GM10847 (cell line): ENCODE data around the gene ETFB.

Experiments used
- POLR2A ChIP-seq: IDR thresholded peaks from 2 replicates; pipeline ENCODE4 v1.6.1; 2011; ENCODE audit not compliant: insufficient read length; ENCODE audit errors: extremely low read depth

Gene ETFB

DNA sequence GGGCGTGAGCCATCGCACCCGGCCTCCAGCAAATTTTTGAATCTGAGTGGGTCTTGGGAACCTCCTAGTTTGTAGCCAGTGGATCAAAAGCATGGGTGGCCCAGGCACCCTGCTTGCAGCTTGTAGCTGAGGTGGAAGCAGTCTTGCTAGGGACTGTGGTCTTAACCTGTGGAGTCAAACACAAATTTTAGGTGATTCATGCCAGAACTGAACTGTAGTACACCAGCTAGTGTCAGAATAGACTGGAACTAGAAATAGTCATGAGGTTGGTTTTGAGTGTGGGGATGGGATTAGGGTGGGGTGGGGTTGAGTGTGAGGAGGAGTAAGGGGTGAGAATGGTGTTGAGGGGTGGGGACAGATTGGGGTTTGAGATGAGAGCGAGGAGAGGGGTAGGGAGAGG, 15.8 kb upstream of the ETFB start:
- TF ChIP-seq POLR2A: no peak

DNA sequence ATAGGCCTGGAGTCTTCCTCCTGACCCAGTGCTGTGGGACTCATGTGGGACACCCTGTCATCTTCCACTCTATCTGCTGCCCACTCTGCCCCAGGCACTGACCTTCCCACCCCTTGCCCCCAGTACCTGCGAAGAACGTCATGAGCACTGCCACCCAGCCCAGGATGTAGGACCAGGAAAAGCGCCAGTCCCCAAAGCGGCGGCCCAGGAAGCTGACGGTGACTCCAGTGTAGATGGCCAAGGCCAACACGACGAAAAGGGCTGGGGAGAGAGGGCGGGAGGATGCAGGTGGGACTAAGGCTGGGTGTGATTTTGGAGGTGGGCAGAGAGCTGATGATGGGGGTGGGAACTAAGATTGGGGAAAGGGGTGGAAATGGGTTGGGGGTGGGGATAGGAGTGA, 14.2 kb upstream of the ETFB start:
- TF ChIP-seq POLR2A: no peak

DNA sequence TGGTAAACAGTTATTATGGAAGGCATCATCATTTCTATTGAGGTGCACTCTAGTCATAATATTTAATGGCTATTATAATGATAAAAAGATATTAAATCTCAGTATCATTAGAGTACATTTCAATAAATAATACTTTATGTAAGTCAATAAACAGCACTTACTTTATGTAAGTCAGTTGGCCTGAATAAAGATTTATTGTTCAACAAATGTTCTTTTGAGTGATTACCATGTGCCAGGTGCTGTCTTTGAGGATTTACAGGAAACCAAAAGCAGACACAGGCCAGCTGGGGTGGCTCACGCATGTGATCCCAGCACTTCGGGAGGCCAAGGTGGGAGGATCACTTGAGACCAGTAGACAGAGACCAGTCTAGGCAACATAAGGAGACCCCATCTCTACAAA, 11.2 kb upstream of the ETFB start:
- no peak for TF ChIP-seq POLR2A

DNA sequence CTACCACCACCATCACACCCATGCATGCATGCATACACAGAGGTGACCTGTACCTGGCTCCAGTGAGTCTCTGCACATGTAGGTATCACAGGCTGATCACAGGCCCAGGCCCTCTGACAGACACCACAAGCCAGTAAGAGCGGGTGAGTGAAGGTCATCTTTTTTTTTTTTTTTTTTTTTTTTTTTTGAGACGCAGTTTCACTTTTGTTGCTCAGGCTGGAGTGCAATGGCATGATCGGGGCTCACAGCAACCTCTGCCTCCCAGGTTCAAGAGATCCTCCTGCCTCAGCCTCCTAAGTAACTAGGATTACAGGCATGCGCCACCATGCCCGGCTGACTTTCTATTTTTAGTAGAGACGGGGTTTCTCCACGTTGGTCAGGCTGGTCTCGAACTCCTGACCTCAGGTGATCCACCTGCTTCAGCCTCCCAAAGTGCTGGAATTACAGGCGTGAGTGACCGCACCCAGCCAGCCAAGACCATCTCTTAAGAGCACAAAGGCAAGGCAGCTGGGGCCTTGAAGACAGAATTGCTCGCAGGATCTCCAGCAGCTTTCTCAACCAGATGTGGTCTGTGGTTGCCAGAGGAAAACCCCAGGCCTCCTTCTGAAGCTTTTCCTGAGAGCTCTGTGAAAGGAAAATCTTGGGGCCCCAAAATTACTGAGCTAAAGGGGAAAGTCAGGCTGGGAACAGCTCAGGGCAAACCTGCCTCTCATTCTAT, 9.5 kb upstream of the ETFB start:
- TF ChIP-seq POLR2A: no peak

DNA sequence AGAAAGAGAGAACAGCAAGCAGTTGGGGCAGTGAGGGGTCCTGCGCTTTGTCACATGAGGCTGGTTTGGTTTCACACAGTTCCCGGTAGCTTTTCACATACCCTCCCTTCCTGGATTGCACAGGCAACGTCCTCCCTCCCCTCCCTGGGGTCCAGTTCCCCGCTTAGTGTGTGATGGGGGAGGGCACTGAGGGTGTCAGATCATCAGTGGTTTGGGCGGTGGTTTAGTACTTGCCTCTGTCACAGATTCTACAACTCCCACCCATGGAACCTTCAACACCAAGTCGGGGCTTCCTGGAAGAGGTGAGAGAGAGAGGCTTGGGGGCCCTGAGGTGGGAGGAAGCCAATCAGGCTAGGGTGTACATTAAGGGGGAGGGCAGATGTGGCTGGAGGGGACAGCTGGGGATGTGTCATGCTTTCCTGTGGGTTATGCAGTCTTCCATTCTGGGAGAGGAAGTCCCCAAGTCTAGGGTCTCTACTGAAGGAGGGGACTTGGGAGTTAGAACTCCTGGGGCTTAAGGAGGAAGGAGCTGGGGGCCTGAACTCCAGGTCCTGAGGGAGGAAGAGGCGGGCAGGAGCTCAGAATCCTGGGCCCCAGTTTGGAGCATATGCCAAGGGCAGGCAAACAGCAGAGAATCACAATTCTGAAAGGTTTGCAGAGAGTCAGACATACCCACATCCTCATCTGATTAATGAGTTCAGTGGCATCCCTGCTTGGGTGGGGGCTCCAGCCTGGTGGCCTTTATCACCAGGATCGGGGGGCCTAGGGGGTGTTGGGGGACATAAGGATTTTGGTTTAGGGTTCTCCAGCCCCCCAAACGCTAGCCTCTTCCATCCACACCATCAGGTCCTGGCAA, 6.7 kb upstream of the ETFB start, which contains the start of gene NKG7:
TSS of gene NKG7 (minus strand) at position 6 of the 856 bp plus-strand sequence. CDS start 119 bp downstream, outside the sequence.
- no peak for TF ChIP-seq POLR2A

DNA sequence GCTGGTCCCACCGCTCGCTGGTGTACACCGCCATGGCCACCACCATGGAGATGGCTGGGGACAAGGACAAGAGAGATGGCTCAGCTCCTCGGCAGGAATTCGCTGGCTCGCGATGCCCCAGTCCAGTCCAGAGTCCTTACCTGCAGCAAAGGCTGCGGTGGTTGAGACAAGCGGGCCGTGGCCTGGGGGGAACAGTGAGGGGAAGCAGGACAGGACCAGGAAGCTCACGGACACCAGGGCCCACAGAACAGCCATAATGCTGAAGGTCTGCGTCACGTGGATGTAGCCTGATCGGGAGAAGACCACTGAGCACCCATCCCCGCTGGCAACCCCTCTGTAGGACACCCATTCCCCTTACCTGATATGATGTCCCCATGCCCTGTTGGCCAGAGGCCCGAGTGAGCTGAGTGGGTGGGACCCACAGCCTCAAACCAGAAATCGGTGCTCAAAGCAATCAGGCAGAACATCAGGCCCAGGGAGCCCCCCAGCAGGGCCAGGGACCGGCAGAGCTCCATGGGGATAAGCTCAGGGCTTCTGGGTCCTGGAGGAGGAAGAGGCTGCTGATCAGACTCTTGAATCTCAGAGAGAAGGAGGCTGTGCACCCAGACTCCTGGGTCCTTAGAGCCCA, 5.9 kb upstream of the ETFB start:
- no peak for TF ChIP-seq POLR2A

DNA sequence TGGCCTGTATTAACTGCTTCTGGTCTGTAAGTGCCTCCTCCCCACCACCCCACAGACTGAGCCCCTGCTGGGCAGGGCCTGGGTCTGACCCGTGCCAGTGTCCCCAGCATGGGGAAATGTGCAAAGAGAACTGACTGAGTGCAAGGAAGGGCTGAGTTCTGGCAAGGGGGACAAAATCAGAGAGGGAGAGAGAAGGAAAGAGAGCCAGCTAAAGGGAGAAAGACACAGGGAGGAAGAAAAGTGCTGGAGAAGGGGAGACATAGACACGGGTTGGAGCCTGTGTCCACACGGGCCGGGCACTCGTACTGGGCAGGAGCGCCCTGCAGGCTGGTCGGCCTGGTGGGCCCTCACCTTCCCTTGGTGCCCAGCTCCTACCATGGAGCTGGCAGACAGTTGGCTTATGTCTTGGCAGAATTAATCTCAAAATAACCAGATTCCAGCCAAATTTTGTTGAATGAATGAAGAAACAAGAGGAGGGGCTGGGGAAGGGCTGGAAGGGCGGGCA, 5.0 kb upstream of the ETFB start:
- TF ChIP-seq POLR2A: no peak

DNA sequence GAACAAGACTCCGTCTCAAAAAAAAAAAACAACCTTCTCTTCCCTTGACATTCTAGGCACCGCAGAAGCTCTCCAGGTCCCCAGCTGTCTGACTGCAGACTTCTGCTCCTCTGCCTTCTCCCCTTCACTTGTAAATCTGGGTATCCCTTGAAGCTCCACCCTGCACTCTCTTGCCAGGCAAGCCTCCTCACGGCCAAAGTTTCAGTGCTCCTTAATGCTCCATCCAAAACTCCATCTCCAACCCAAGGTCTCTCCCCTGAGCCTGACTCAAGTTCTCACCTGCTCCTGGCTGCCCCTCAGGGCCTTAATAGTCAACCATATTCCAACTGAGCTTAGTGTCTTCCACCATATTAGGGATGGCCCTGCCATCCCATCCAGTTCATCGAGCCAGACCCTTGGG, 4.0 kb upstream of the ETFB start:
- TF ChIP-seq POLR2A: no peak

DNA sequence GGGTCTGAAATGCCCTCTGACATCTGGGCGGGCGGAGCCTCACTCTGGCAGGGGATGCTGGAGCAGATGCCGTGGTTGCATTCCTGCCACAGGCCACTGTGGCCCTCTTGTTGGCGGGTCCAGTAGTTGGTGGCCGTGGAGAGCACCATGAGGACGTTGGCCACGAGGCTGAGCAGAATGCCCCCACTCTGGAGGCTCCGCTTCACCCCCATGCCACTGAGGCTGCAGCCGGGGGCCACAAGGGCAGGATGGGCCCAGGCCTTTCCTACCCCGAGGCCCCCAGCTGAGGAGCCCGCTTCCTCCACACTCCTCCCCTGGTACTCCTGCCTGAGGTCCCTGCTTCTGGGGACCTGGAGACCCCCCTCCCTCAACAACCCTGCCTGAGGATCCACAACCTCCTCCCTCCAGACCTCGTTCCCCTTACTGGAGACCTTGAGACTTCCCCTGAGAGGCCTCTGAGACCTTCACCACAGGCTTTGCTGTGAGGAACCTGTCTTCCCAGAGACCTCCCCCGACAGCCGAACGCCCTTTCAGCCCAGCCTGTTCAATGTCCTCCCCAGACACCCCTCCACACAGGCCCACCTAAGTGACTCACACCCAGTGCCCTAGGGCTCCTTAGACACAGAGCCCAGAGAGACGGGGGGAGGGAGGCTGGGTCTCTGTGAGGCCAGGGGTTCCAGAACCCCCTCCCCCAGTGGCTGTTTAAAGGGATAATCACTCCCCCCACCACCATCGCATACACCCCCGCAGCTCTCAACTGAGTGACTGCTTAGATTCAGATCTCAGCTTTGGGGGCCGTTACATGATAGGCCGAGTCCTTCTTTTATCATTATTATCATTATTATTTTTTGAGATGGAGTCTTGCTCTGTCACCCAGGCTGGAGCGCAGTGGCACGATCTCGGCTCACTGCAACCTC, 2.4 kb upstream of the ETFB start, which contains the start of gene CLDND2:
TSS of gene CLDND2 (minus strand) at position 638 of the 917 bp plus-strand sequence. CDS start at position 212, 426 bp downstream.
- no peak for TF ChIP-seq POLR2A

DNA sequence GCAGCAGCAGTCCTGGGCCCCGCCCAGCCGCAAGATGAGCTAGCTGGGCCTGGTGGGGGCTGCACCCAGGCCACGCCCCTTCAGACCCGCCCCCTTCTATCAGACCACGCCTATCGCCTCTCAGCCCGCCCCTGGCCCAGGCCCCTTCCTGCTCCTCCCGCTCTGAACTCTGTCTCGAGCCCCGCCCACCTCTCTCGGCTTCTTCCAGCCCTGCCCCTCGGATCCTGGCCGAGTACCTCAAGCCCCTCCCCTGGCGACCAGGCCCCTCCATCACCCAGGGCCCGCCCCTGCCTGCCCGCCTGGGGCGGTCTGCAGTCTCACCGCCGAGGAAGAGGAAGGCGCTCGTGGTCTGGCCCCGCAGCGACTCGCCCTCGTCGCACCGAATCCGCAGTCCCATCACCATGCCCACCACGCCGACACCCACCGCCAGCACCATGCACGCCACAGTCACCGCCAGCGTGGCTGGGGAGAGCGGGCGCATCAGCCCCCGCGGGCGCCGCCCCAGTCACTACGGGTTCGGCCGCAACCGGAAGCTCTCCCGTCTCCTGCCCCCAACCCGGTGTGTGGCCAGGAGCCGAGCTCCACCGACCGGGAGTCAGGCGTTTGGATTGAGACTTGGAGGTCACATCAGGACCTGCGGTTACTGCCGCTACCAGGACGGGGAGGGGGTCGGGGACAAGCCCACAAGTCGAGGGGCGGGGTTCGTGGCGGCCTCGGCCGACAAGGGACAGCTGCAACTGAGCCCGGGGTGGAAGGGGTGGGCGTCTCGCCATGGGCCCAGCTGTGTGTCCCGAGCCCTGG, 1.6 kb upstream of the ETFB start:
- peak; percentile 67 for TF ChIP-seq POLR2A

DNA sequence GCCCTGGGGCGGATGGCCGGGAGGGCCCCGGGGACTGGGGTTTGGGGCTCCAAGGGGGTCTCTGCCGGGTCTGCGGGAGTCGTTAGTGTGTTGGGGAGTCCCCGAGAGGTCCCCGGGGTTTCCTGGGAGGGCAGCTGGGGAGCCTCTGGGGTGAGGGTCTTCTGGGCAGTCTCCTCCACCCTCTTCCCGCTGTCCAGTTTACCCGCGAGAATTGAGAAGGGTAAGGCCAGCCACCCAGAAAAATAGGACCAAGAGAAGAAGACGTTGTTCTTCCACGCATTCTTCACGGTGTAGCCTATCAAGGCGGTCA, 1.0 kb upstream of the ETFB start:
- no peak for TF ChIP-seq POLR2A

DNA sequence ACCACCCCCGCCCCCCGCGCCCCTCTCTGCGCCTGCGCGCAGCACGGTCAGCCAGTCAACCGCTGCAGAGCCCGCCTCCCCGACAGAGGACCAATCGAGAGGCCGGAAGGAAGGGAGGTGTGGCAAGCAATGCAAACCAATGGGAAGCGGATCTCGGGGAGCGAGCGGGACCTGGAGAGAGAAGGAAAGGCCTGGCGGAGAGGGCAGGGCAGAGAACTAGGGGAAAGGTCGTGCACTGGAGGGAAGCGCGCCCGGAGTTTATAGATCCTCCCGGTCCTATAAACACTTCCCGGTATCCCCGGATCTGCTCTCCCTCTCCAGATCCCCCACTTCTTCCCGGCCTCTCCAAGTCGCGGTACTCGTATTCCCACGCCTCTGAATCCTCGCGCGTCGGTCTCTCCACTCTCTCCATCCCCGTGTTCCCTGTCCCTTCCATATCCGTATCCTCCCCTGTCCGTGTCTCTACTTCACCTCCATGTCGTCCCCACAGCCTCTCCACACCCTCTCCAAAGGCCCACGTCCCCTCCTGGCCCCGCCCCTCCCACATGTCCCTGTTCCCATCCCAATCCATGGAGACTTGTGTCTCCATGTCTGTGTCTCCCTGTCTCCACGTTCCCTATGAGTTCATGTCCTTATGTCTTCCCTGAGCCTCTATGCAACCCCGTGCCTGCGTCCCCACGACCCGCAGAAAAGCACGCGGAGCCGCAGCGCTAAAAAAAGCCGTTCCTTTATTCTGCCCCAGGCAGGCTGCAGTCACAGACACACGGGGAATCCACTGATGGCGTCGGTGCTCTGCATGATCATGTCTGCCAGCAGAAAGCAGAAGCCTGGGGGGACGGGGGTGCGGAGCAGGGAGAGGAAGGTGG, 434 bp upstream of the ETFB start:
- TF ChIP-seq POLR2A: peak; percentile 39
